ENCODE measurements around the gene KIFC1.

KIFC1 gene

GRCh38 chr6:33455051-33455450, 63.4 kb downstream of the KIFC1 start:
- Histone ChIP-seq H3K4me3 (peak overlapping the region; percentile 89), H3K27ac (peak overlapping the region in 1 of 2 donors; percentile 27)
- TF ChIP-seq CTCF (IDR thresholded peaks at IDR 0.05), result no peak
- no peak for DNase-seq (ENCODE audit: low spot score)

- Histone ChIP-seq H3K4me3 (no peak overlapping the region), H3K27ac (no peak overlapping the region)
- no peak for DNase-seq (ENCODE audit: low spot score)
- no peak for TF ChIP-seq CTCF (IDR thresholded peaks at IDR 0.05)
Observed at GRCh38 chr6:33456156-33456555, 64.5 kb downstream of the KIFC1 start.

- Histone ChIP-seq H3K27ac (no peak overlapping the region), H3K4me3 (no peak overlapping the region)
- no peak for TF ChIP-seq CTCF (IDR thresholded peaks at IDR 0.05)
- DNase-seq (ENCODE audit: low spot score), result no peak
Observed at GRCh38 chr6:33458676-33459075, 67.1 kb downstream of the KIFC1 start.

GRCh38 chr6:33459226-33459625, 67.6 kb downstream of the KIFC1 start:
- DNase-seq (ENCODE audit: low spot score), result no peak
- Histone ChIP-seq H3K4me3 (no peak overlapping the region), H3K27ac (no peak overlapping the region)
- no peak for TF ChIP-seq CTCF (IDR thresholded peaks at IDR 0.05)
